NK-92 (cell line): ENCODE measurements around the gene CACNB2.

Source experiments
- DNase-seq: peaks from one replicate; lab custom pipeline; 2025; ENCODE audit not compliant: unreplicated experiment; lab: John Stamatoyannopoulos, UW

CACNB2 gene

GRCh38 chr10:18278181-18278580 lies 138.0 kb downstream of the CACNB2 start:
- no peak for DNase-seq

GRCh38 chr10:18279173-18279572 lies 138.9 kb downstream of the CACNB2 start:
- DNase-seq: no peak

GRCh38 chr10:18282094-18282493 lies 141.9 kb downstream of the CACNB2 start:
- no peak for DNase-seq

- DNase-seq: no peak
Observed at GRCh38 chr10:18290651-18291313, 150.6 kb downstream of the CACNB2 start.

- no peak for DNase-seq
Observed at GRCh38 chr10:18293536-18294510, 153.6 kb downstream of the CACNB2 start.

- DNase-seq: no peak
Observed at GRCh38 chr10:18294633-18295032, 154.4 kb downstream of the CACNB2 start.

- no peak for DNase-seq
Observed at GRCh38 chr10:18297659-18298058, 157.4 kb downstream of the CACNB2 start.

- no peak for DNase-seq
Observed at GRCh38 chr10:18298256-18298655, 158.0 kb downstream of the CACNB2 start.

- no peak for DNase-seq
Observed at GRCh38 chr10:18303851-18304801, 163.9 kb downstream of the CACNB2 start.

GRCh38 chr10:18306031-18306430 lies 165.8 kb downstream of the CACNB2 start:
- no peak for DNase-seq

- no peak for DNase-seq
Observed at GRCh38 chr10:18308600-18308999, 168.4 kb downstream of the CACNB2 start.

- DNase-seq: no peak
Observed at GRCh38 chr10:18310761-18311160, 170.5 kb downstream of the CACNB2 start.

- DNase-seq: no peak
Observed at GRCh38 chr10:18312374-18313139, 172.3 kb downstream of the CACNB2 start.

GRCh38 chr10:18313140-18313530 lies 172.9 kb downstream of the CACNB2 start:
- no peak for DNase-seq

- DNase-seq: no peak
Observed at GRCh38 chr10:18313626-18314025, 173.4 kb downstream of the CACNB2 start.

GRCh38 chr10:18319628-18320027 lies 179.4 kb downstream of the CACNB2 start:
- DNase-seq: no peak

- no peak for DNase-seq
Observed at GRCh38 chr10:18321371-18321770, 181.1 kb downstream of the CACNB2 start.

GRCh38 chr10:18323916-18324315 lies 183.7 kb downstream of the CACNB2 start:
- DNase-seq: no peak

GRCh38 chr10:18325410-18325809 lies 185.2 kb downstream of the CACNB2 start:
- DNase-seq: no peak

GRCh38 chr10:18325889-18326531 lies 185.8 kb downstream of the CACNB2 start:
- DNase-seq: no peak
